ENCODE results near the gene NAXE.
A peak's percentile ranks its signal among the peaks of the same experiment; 100 is the strongest.

NAXE gene

DNA sequence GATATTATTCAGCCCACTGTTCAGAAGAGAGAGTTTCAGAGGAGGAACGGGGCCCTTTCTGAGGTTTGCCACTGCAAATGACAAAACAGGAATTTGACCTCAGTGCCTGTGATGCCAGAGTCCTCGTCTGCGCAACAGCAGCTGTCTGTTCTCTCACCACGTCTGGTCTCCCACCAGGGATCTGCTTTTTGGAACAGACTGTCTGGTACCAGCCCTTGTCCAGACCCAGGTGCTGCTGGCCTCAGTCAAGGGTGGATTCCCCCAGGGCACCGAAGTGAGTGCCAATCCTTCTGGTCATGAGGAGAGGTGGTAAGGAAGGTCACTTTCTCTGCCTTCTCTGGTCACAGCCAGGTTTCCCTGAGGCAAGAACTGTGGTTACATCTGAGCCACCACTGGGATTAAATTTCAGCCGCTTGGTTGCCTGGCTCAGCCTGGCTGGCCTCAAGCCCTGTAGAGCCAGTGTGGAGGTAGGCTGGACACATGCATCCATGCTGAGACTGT is 48.1 kb downstream of the NAXE start:
- no peak for DNase-seq (ENCODE audit: low spot score)
- TF ChIP-seq, protein P1, sequence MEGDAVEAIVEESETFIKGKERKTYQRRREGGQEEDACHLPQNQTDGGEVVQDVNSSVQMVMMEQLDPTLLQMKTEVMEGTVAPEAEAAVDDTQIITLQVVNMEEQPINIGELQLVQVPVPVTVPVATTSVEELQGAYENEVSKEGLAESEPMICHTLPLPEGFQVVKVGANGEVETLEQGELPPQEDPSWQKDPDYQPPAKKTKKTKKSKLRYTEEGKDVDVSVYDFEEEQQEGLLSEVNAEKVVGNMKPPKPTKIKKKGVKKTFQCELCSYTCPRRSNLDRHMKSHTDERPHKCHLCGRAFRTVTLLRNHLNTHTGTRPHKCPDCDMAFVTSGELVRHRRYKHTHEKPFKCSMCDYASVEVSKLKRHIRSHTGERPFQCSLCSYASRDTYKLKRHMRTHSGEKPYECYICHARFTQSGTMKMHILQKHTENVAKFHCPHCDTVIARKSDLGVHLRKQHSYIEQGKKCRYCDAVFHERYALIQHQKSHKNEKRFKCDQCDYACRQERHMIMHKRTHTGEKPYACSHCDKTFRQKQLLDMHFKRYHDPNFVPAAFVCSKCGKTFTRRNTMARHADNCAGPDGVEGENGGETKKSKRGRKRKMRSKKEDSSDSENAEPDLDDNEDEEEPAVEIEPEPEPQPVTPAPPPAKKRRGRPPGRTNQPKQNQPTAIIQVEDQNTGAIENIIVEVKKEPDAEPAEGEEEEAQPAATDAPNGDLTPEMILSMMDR (IDR thresholded peaks at IDR 0.05; ENCODE audit: extremely low read depth, missing control alignments) = no peak

DNA sequence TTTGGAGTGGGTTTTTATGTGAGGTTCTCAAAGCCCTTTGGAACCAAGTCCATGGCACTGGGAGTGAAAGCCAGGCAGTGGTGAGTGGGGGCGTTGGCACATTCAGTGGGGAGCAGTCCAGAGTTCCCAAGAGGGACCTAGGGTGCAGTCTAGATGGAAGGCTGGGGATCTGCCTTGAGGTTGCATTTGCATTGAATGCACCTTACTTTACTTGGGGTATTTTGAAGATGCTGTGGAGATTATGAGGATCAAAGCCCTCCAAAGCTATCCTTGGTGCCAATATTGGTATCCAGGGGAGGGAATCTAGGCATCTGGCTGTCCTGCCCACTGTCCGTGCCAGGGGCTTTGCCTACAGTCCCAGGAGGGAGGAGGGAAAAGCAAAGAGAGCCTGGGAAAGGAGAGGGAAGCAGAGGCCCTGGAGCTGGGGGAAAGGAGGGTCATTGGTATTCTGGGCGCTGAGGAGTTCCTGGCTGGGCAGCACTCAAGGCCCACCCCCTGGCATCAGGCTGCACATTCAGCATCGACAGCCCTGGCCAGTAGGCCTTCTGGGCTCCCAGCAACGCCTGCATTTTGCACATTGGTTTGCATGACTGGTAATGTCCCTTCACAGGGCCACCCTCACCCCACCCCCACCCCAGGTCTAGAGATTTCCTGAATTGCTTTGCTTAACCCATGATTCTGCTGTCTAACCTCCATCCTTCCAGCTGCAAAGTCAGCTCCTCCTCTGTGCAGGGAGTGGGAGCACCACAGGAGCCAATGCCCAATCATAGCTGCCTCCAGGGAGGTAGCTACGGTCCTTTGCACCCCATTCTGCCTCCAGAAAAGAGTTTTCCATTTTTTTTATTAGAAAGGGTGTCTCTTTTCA is 49.5 kb downstream of the NAXE start:
- TF ChIP-seq, protein P1 (IDR thresholded peaks at IDR 0.05; ENCODE audit: extremely low read depth, missing control alignments) = no peak
- DNase-seq (ENCODE audit: low spot score) = no peak

DNA sequence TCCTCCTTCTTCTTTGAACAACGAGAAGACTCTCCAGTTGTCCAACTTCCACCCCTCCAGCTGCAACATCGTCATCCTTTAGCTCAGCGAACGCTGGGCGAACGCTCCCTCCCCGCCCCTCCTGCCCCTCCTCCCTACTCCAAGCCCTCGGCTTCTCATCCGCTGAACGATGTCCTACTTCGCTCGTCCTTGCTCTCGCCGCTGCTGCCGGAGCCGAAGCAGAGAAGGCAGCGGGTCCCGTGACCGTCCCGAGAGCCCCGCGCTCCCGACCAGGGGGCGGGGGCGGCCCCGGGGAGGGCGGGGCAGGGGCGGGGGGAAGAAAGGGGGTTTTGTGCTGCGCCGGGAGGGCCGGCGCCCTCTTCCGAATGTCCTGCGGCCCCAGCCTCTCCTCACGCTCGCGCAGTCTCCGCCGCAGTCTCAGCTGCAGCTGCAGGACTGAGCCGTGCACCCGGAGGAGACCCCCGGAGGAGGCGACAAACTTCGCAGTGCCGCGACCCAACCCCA is 50.2 kb downstream of the NAXE start, which contains the start of gene BCAN:
TSS of gene BCAN (plus strand) at position 357 of the 504 bp plus-strand sequence. CDS start 3,938 bp downstream, outside the sequence.
- peak; percentile 73 for DNase-seq (ENCODE audit: low spot score)
- TF ChIP-seq, protein P1 (IDR thresholded peaks at IDR 0.05; ENCODE audit: extremely low read depth, missing control alignments) = no peak

DNA sequence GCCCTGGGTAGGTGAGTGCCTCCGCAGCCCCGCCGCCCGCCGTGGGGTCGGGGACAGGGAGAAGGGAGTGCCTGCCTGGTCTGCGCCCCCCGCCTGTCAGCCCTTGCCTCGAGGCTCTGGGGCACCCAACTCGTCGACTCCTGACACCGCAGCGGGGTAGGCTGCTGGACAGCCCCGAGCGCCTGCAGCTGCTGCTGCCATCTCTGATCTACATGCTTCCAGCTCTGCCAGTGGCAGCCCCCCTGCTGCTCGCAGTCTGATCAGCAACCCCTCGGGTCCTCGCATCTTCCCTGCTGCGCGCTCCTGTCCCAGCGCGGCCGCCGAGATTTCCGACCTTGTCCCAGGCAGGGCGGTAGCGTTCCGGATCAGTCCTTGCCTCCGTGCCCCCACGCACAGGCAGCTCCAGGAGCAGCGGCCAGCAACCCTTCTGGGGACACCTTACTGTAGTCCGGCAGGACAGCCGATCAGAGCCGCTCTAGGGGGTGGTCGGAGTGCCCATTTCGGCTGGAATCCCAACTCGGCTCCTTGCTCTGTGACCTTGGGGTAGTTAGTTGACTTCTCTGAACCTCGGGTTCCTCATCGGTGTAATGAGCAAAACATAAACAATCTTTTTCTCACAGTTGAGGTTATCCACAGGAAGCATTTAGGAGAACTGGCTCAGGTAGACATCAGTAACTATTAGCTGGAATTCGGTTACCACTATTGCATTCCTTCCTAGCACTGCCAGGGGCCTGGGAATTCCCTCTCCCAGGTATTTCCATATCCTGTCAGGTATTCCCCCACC is 50.9 kb downstream of the NAXE start:
- DNase-seq (ENCODE audit: low spot score) = no peak
- TF ChIP-seq, protein P1 (IDR thresholded peaks at IDR 0.05; ENCODE audit: extremely low read depth, missing control alignments) = no peak

DNA sequence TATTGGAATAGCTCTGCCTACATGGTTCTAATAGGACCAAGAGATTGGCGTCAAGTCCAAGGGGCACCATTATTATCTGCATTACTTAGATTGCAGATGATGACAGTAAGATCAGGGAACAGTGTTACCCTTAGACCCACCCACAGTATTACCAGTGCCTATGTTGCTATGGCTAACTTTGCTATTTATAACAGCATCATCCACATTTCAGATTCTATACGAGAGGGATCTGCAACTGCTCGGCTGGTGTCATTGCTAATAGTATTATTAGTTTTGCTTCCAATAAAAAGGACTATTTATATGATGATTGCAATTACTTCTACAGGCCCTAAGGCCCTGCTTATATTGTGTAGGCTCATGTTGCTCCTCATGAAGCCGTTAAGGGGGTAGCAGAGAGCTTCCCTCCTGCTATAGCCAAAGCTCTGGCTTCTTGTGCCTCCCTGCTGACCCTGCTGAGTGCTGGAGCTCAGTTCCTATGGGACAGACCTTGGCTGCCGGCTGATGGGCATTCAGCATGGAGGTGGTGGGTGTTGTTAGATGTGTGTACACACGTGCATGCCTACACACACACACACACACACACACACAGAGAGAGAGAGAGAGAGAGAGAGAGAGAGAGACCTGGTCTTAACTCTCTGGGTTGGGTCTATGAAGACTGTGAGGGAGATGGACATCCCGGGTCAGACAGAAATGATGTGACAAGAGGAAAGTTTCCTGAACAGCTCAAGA is 51.6 kb downstream of the NAXE start:
- TF ChIP-seq, protein P1 (IDR thresholded peaks at IDR 0.05; ENCODE audit: extremely low read depth, missing control alignments) = no peak
- no peak for DNase-seq (ENCODE audit: low spot score)

DNA sequence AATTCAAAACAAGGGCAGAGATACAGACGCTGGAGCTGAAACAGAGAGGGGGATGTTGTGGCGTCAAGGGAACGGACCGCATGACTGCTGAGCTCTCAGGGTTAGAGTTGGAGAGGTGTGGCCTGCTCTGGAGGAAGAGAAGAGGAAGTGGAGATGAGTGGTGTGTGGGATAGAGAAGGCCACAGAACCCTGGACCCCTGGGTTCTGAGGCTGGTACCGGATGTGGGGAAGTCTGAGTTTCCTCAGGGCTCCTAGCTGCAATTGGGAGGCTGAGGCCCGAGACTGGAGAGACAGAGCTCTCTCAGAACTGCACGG is 52.2 kb downstream of the NAXE start:
- TF ChIP-seq, protein P1 (IDR thresholded peaks at IDR 0.05; ENCODE audit: extremely low read depth, missing control alignments) = no peak
- peak; percentile 75 for DNase-seq (ENCODE audit: low spot score)
